ENCODE results near the gene SCN10A.

DNA sequence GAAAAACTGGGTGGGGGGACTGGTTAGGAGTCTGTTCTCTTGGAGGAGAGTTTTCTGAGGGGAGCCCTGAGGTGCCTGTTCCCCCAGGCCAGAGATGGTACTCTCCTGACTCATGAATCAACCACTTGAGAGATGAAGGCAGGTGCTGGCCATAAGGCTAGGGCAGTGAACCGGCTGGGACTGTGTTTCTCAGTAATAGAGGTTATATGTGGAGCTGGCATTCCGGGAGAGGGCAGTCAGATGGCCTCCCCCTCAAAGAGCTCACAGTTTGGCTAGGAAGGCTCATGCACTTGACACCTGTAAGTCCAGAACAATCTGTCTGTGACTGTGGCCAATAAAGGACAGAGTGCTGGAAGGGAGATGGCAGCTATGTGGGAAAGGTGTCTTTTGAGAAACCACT, 10.0 kb upstream of the SCN10A start:
- TF ChIP-seq, protein P1, sequence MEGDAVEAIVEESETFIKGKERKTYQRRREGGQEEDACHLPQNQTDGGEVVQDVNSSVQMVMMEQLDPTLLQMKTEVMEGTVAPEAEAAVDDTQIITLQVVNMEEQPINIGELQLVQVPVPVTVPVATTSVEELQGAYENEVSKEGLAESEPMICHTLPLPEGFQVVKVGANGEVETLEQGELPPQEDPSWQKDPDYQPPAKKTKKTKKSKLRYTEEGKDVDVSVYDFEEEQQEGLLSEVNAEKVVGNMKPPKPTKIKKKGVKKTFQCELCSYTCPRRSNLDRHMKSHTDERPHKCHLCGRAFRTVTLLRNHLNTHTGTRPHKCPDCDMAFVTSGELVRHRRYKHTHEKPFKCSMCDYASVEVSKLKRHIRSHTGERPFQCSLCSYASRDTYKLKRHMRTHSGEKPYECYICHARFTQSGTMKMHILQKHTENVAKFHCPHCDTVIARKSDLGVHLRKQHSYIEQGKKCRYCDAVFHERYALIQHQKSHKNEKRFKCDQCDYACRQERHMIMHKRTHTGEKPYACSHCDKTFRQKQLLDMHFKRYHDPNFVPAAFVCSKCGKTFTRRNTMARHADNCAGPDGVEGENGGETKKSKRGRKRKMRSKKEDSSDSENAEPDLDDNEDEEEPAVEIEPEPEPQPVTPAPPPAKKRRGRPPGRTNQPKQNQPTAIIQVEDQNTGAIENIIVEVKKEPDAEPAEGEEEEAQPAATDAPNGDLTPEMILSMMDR (IDR thresholded peaks at IDR 0.05) = no peak
- no peak for TF ChIP-seq POLR2AphosphoS5 (IDR thresholded peaks at IDR 0.05)
- no peak for TF ChIP-seq POLR2A (IDR thresholded peaks at IDR 0.05)
